Measurements from ENCODE around the gene FAM234B.

DNA sequence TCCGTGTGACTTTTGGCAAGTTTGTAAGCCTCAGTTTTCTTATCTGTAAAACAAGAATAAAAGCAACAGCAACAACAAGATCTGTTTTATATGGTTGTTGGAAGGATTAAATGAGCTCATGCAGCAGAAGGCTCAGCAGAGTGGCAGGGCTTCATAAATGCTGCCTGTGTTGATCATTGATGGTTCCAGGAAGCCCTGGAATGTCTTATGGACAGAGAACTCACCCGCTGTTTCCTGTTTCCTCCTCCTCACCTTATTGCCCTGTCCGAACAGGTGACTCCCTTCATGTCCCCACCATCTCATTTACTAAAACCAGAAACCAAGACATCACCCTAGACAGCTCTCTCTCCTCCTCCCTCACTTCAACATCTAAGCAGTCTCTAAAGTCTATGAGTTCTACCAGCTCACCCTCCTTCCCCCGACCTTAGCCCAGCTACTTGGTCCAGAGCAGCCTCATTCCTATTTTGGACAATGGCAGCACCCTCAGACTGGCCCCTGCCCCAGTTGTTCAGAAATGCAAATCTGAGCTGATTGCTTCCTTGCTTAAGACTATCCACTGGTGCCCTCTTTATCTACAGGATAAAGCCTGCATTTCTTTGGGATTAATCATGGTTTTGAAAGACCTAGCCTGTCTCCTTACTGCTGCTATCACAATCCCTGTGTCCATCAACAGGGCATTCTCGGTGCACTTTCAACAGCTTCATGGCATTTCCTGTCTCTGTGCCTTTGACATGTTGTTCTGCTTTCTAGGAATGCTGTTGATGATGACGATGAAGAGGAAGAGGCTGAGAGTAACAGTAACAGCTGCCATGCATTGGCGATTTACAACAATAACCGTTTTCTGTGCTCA lies 80.7 kb downstream of the FAM234B start:
- TF ChIP-seq, protein P1, sequence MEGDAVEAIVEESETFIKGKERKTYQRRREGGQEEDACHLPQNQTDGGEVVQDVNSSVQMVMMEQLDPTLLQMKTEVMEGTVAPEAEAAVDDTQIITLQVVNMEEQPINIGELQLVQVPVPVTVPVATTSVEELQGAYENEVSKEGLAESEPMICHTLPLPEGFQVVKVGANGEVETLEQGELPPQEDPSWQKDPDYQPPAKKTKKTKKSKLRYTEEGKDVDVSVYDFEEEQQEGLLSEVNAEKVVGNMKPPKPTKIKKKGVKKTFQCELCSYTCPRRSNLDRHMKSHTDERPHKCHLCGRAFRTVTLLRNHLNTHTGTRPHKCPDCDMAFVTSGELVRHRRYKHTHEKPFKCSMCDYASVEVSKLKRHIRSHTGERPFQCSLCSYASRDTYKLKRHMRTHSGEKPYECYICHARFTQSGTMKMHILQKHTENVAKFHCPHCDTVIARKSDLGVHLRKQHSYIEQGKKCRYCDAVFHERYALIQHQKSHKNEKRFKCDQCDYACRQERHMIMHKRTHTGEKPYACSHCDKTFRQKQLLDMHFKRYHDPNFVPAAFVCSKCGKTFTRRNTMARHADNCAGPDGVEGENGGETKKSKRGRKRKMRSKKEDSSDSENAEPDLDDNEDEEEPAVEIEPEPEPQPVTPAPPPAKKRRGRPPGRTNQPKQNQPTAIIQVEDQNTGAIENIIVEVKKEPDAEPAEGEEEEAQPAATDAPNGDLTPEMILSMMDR (IDR thresholded peaks at IDR 0.05), result no peak
- no peak for TF ChIP-seq POLR2A (IDR thresholded peaks at IDR 0.05)
